ENCODE measurements around the gene IFT88.
A peak's percentile ranks its signal among the peaks of the same experiment; 100 is the strongest.

IFT88 gene, protein sequence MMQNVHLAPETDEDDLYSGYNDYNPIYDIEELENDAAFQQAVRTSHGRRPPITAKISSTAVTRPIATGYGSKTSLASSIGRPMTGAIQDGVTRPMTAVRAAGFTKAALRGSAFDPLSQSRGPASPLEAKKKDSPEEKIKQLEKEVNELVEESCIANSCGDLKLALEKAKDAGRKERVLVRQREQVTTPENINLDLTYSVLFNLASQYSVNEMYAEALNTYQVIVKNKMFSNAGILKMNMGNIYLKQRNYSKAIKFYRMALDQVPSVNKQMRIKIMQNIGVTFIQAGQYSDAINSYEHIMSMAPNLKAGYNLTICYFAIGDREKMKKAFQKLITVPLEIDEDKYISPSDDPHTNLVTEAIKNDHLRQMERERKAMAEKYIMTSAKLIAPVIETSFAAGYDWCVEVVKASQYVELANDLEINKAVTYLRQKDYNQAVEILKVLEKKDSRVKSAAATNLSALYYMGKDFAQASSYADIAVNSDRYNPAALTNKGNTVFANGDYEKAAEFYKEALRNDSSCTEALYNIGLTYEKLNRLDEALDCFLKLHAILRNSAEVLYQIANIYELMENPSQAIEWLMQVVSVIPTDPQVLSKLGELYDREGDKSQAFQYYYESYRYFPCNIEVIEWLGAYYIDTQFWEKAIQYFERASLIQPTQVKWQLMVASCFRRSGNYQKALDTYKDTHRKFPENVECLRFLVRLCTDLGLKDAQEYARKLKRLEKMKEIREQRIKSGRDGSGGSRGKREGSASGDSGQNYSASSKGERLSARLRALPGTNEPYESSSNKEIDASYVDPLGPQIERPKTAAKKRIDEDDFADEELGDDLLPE

DNA sequence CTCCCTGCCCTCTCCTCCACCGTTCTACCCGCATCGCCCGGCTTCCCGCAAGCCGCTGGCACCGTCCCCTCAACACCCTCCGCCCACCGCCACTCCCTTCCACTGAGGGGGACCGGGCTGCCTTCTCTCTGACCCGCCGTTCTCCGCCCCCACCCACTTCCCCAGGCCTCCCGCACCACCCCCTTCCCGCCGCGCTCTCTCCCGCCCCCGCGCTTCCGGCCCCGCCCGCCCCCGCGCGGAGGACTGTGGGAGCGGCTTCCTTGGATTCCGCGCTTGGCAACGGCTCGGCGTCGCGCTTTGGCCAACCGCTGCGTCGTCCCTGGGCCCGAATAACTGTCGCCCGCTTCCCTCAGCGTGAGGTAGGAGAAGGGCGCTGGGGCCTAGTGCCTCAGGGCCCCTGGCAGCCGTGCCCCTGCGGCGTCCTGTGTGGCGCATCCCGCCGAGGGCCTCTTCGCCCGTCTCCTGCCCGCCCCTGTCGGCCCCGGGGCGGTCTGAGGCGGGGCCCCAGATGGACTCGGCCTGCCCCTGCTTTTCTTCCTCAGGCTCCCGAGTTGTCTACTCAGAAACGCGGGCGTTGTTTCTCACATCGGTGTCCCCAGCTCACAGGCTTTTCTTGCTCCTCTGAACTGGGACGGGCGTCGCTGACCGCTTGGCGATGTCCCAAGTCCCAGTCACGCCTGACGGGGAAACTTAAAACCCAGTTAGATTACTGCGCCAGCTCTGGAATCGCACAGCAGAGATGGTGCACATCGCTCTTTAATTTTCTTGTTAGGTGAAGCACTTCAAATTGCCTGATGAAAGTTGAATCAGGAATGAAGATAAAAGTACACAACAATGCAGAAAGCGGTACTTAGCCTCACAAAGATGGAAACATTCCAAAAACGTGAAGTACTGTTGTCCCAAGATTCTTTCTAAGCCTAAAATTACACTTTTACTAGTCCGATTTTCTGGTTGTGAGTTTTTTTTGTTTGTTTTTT is at the start of gene IFT88:
Gene IFT88 (plus strand): TSS at position 260 of the 977 bp plus-strand sequence. CDS start 7,229 bp downstream, outside the sequence.
- DNase-seq (ENCODE audit: low read depth) = peak; percentile 75

DNA sequence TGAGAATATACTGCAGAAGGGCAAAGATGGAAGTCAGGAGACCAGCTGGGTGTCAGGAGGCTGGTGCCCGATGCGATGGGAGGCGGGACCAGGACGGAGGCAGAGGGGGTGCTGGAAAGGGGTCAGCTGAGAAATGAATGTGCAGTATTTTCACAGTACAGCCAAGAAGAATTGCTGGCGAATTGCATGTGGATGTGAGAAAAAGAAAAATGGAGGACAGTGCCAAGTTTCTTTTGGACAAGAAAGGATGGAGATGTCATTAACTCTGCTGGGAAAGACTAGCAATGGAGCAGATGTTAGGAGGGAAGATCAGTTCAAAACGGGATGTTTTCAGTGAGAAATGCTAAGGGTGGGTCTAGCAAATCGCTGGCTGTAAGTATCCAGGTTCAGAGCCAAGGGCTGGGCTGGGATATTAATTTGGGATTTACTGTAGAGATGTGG is 48.3 kb upstream of the IFT88 start:
- no peak for DNase-seq (ENCODE audit: low read depth)

DNA sequence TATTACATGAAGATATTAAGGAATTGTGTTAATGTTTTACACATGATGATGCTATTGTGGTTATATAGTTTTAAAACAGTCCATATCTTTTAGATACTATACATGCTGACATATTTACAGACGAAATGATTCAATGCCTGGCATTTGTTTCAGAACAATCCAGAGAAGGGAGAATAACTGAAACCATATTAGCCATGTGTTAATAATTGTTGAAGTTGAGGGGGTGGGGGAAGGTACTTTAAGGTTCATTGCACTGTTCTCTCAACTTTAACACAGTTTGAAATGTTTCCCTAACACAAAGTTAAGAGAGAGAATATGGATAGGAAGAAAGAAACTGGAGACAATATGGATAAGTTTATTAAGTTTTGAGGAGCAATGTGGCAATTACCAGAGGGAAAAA is 47.1 kb upstream of the IFT88 start:
- no peak for DNase-seq (ENCODE audit: low read depth)

DNA sequence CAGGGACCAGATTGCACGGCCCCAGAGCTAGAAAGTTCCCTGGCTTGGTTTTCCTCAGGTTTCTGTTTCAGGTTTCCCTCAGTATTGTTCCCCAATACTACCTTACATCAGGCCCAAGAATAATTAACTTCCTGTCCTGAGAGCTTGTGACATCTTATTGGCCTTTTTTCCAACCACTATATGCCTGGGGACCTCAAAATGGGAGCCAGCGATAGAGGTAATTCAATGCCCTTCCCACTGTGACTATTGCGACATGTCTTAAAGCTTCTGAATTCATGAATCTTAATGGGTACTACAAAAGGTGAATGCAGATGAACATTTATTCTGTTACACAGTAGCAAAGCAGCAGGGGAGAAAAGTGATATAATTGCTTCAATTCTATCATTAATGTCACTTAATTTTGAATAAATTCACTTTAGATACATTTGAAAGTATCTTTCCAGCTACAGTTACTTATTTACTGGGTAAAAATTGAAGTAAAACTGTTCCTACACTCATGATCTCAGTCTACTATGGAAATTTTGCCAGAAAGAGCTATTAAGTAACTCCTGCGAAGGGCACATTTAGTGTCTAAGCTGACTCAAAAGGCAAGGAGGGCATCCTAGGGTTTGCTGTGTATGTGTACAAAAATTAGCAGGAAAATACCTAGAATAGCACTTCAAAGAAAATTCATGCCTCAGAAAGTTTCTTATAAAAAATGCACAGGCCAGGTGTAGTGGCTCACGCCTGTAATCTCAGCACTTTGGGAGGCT is 45.4 kb upstream of the IFT88 start:
- DNase-seq (ENCODE audit: low read depth) = no peak

DNA sequence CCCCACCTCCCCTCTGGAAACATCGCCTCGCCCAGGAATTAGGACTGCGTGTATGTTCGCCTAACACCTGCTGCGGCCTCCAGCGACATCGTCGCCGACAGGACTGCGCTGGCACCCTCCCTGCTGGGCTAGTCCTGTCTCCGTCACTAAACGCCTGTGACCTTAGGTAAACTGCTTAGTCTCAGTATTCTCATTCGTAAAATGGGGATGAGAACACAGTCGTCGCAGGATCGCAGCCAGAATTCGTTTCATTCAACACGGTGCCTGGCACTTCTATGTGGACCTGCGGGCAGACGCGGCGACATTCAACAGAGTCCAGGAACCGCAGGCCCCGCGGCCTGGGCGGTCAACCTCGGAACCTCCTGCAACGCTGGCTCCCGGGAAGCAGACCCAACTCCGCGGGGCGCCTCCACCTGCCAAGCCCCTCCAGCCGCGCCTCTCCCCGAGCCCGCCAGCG is 41.8 kb upstream of the IFT88 start:
- no peak for DNase-seq (ENCODE audit: low read depth)

DNA sequence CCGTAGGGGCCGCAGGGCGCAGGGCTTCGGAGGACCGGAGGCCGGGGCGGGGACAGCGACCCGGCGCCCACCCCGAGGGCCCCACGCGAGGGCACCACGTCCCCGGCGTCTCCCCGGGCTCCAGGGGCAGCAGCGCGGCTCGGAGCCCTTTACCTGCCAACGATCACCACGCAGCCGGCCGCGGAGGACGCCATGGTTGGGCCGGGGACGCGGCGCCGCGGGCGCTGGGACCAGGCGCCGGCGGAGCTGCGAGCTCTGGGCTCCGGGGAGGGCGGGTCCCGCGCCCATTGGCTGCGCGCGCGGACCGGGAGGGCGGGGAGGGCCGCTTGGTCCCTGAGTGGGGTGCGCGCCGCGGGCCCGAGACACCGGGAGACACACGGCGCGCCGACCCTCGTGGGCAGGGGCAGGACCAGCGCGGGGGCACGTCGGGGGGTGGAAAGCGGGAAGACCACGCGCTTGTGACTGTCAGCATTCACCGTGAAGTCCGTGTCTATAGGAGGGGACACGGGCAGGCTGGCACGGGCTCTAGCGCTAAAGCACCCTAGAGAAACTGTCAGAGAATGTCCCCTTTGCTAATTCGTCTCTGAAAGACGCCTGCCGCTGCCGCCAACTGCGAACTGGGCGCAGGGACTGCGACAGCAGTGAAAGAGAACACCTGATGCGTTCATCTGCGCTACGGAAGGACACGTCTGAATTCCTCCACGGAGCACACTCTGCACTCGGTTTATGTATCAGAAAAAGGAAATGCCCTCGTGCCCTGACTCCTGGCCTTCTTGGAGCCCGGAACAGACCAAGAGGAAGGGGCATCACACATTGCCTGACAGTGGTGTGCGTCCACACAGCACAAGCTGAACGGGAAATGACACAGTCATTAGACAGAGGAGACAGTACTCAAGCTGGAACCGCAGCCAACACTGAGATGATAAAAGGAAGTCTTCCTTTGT is 41.1 kb upstream of the IFT88 start, which contains the start of gene CRYL1:
Gene CRYL1 (minus strand): TSS at position 257 of the 944 bp plus-strand sequence. CDS start 63 bp downstream, at position 194.
- DNase-seq (ENCODE audit: low read depth) = peak; percentile 68

DNA sequence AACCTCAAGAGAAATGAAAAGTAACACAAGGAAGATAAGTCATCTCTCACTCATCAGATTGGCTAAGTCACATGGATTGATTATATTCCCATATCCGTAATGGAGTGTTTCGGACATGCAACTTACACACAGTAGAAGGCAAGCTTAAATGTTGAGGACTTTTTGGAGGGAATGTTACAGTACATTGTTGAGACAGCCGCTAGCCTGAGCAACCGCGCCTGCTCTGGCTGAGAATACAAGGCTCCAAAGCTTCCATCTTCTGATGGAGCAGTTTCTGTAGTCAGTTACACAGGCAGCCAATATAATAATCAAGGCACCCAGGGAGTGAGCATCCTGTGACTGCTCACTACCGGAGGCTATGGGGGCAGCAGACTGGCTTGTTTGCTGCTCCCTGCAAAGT is 40.3 kb upstream of the IFT88 start:
- DNase-seq (ENCODE audit: low read depth) = no peak

DNA sequence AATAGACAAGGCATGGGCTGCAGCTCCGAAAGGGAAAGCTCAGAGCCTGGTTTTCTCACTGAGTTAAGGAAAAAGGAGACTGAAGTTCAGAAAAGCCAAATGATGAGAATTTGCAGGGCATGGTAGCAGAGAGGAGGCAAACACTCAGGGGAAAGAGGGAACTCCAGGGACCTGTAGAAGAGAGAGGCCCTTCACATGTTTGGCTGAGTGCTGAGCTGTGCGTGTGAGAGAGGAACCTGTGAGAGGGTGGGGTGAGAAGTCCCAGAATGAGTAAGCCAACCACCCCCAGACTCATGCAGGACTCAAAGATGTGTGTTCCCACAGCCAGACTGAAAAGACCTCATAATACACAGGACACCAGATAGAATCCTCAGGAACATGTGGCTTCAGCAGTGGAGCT is 38.5 kb upstream of the IFT88 start:
- no peak for DNase-seq (ENCODE audit: low read depth)

DNA sequence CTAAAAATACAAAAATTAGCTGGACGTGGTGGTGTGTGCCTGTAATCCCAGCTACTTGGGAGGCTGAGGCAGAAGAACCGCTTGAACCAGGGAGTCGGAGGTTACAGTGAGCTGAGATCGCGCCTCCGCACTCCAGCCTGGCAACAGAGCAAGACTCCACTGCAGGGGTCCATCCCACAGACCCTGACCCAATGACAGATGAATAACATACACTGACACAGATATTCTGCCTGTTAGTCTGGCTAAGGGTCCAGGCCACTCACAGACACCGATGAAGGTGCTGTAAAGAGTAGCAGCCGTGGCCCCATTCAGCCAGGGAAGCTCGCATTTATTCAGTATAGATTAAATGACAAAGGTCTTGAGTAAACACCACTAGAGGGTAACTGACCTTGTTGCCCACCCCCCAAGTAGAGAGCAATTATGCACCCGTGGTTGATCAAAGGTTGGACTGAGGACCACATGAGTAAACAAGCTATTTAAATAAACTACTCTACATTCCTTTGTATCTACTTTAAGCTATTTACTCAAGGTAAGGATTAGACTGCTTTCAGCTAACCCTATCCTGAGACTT is 32.8 kb upstream of the IFT88 start:
- DNase-seq (ENCODE audit: low read depth) = no peak

DNA sequence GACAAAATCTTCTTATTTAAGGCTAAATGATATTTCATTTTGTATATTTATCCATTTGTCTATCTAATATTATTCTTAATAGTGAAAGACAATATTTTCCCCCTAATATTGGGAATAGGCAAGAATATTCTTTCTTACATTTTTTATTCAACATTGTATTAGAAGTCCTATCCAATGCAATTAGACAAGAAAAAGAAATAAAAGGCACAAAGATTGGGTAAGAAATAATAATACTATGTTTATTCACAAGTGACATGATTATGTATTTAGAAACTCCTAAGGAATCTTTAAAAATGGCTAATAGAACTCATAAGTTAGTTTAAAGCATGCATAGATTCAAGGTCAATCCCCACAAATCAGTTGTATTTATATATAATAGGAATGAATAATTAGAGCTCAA is 30.0 kb upstream of the IFT88 start:
- no peak for DNase-seq (ENCODE audit: low read depth)

DNA sequence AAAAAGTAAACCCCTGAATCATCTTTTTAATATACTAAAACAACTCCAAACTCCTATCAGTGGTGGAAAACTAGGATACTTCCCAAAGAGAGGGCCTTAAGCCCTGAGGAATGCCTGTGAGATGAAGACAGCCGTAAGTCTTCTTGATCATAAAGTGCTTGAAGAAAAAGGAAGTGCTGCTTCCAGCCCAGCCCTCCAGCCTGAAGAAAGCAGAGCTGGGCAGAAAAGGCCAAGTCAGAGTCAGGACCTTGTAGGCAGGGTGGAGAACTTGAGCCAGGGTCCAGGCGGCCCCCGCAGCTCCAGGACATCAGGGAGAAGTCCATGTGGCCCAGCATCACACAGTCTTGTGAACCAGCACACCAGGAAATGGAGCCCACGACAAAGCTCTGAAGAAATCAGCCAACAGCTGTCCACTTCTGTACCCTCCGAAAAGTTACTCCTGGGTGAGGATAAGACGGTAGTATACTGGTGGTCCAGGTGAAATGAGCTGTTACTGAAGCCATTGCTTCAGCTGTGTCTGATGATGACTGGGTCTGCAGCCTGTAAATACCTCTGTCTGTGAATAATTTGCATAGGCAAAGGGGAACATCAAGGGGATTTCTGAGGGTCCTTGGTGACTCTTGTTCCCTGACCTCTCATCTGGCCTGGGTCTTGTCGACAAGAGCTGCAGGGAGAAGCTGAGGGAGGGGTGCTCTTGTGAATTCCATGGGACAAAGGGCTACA is 22.6 kb upstream of the IFT88 start:
- DNase-seq (ENCODE audit: low read depth) = no peak

DNA sequence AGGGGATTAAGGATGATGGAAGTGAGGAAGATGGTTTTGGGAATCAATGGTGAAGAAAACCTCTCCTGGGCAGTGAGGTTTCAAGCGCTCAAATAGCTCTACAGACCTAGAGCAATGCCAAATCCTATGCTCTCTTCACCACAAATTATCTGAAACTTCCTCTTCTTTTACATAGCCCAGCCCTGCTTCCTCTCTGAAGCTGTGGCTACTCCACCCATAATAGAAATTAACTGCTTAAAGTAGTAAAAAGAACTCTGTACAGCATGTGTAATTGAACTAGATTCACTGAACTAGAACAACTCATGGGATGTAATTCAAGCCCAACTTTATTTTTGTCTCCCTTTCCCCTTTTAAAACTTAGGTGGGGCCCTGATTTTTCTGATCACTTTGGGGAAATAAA is 20.4 kb upstream of the IFT88 start:
- DNase-seq (ENCODE audit: low read depth) = no peak

DNA sequence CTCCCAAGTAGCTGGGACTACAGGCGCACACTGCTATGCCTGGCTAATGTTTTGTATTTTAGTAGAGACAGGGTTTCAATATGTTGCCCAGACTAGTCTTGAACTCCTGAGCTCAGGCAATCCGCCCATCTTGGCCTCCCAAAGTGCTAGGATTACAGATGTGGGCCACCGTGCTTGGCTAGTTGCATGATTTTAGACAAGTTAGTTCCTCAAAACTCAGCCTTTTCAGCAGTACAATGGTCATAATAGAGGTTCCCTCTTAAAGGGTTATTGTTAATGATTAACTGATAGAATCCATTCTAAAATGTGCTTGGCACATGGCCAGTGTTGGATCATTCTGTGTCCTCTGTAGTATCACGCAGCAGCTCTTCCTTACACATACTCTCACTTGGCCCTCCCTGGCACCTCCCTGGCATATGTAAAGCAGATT is 19.5 kb upstream of the IFT88 start:
- no peak for DNase-seq (ENCODE audit: low read depth)

DNA sequence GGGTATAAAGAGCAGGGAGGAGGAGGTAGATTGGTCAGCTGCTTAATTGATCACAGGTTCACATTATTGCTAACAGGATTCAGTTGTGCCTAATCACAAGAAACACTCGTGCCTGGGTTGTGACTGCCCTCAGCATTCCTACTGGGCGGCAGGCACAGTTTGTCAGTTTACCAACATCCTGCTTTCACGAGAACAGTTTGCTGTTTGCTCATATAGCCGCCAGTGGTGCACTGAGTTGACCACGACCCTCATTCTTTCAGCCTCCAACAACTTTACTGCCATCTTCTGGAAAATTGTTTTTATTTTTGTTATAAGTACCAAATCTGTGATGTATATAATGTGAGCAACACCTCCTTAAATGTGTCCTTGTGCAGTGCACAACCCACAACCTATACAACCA is 16.2 kb upstream of the IFT88 start:
- DNase-seq (ENCODE audit: low read depth) = no peak

DNA sequence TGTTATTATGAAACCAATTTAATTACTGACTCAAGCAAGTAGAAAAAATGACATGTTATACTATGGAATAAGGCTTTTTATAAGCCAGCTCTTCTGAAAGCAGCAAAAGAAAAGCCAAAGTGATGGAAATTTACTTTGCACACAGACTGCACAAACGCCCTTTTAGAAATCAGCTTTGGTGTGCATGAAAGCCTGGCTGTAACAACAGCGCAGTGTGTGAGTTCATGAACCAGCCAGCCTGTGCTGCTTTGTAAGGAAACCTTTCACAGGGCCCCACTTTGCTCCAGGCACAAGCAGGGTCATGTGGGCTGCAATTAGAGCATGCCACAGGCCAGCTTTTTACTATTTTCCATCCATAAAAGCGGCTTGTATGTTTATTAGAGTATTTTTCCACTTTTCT is 13.6 kb upstream of the IFT88 start:
- DNase-seq (ENCODE audit: low read depth) = no peak

DNA sequence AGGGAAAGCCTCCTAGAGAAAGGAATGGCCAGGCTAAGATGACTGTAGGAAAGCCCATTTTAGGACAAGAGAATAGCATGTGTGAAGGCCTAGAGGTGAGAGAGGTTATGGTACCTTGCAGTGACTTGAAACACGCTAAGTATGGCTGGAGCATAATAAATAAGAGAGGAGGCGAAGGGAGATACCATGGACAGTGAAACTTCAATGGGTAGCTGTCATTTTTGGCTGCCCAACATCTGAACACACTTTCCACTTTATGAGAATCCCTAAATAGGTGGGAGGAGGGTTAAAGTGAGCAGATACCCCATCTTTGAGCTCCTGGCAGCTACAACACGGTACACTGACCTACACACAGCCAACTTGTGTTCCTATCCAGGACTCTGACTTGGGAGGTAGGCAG is 8.0 kb upstream of the IFT88 start:
- no peak for DNase-seq (ENCODE audit: low read depth)

DNA sequence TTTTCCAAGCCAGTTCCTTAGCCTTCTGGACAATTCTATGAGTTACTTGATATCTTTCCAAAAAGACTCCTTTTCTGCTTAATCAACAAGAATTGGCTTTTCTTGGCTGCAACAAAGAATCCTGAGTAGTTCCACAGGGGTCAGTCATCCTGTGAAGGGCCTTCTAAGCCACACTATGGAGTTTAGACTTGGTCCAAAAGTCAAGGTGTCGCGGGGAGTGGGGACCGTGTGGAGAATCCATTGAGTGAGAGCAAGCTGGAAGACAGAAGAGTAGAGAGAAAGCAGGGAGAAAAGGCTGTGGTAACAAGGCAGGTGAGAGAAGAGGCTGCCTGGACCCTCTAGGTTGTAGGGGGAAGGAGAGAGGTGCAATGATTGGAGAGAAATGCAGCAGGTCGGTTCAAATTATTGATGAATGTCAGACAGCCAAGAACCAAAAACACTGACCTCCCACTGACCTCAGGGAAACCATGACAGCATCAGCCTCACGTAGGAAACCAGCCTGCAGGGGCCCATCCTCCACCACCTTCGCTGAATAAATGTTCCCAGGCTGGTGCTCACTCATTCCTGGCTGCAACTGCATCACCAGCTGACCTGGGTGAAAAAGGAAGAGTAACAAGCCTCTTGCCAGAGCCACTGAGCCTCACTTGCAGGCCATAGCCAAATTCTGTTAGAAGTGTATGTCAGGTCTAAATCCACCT is 7.1 kb upstream of the IFT88 start:
- DNase-seq (ENCODE audit: low read depth) = no peak

DNA sequence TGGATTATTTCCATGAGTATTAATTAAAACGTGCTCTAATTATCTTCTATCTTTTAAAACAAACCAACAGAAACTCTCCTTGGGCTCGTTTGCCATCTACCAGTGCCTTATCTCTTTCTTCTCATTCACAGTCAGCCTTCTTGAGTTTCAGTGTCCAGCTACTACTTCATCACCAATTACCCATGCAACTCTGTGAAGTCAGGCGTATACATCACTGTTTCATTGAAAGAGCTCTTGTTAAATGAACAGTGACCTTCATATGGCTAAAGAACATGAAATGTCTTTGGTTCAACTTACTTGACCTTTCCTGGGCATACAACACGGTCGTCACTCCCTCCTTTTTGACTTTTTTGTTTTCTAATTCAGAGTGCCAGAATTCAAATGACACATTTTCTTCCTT is 5.2 kb upstream of the IFT88 start:
- no peak for DNase-seq (ENCODE audit: low read depth)
